KOPT-K1 (cell line): ENCODE results near the gene SLN.
"Not testable (repeated sequence)": the region's sequence is repeated elsewhere in the genome, so short reads cannot be mapped to it uniquely, and the experiment has no call there.

Experiments
- H3K27ac ChIP-seq: fragments of 200-600 bp; sonication (generic); 2 replicates; pipeline ENCODE4 v1.5.1; 2016; ENCODE audit warnings: antibody characterized with exemption, mild to moderate bottlenecking, low read depth, low read length; ENCODE audit not compliant: poor library complexity, severe bottlenecking
- H3K36me3 ChIP-seq: fragments of 200-600 bp; sonication (generic); 2 replicates; pipeline ENCODE4 v1.5.1; 2017; ENCODE audit warnings: antibody characterized with exemption, mild to moderate bottlenecking, low read length, moderate library complexity; ENCODE audit not compliant: insufficient read depth
- H3K9me3 ChIP-seq: fragments of 200-600 bp; sonication (generic); 2 replicates; pipeline ENCODE4 v1.5.1; 2017; ENCODE audit warnings: antibody characterized with exemption, low read length, mild to moderate bottlenecking; ENCODE audit not compliant: insufficient read depth, poor library complexity, severe bottlenecking

SLN gene

GRCh38 chr11:107711861-107712755 is at the start of gene SLN:
Gene SLN (minus strand): TSS chr11:107712056.
- no peaks in the 10 kb centered on the region for H3K9me3 ChIP-seq
- no peak within 1 kb of the TSS for H3K27ac ChIP-seq
- H3K36me3 ChIP-seq = no peaks in the 10 kb centered on the region

- not testable (repeated sequence) for H3K36me3 ChIP-seq, H3K27ac ChIP-seq, H3K9me3 ChIP-seq
Measured at GRCh38 chr11:107758719-107759355, 47.0 kb upstream of the SLN start.

GRCh38 chr11:107757661-107758060 is 45.8 kb upstream of the SLN start:
- H3K27ac ChIP-seq = no peak overlapping the region
- H3K36me3 ChIP-seq = no peaks in the 10 kb centered on the region
- peaks cover 7% of the 10 kb centered on the region for H3K9me3 ChIP-seq

- H3K36me3 ChIP-seq = no peaks in the 10 kb centered on the region
- no peak overlapping the region for H3K27ac ChIP-seq
- H3K9me3 ChIP-seq = peaks cover 7% of the 10 kb centered on the region
Measured at GRCh38 chr11:107756553-107756952, 44.7 kb upstream of the SLN start.

GRCh38 chr11:107752949-107753822 is 41.3 kb upstream of the SLN start:
- Histone ChIP-seq H3K36me3 (no peaks in the 10 kb centered on the region), H3K27ac (no peak overlapping the region), H3K9me3 (no peaks in the 10 kb centered on the region)

- Histone ChIP-seq H3K27ac (no peak overlapping the region), H3K9me3 (no peaks in the 10 kb centered on the region), H3K36me3 (no peaks in the 10 kb centered on the region)
Measured at GRCh38 chr11:107752508-107752907, 40.7 kb upstream of the SLN start.

GRCh38 chr11:107751082-107751481 is 39.2 kb upstream of the SLN start:
- Histone ChIP-seq H3K27ac (no peak overlapping the region), H3K9me3 (no peaks in the 10 kb centered on the region), H3K36me3 (no peaks in the 10 kb centered on the region)

- H3K36me3 ChIP-seq = no peaks in the 10 kb centered on the region
- H3K27ac ChIP-seq = no peak overlapping the region
- H3K9me3 ChIP-seq = no peaks in the 10 kb centered on the region
Measured at GRCh38 chr11:107750313-107750712, 38.5 kb upstream of the SLN start.

- Histone ChIP-seq H3K27ac (no peak overlapping the region), H3K9me3 (no peaks in the 10 kb centered on the region), H3K36me3 (no peaks in the 10 kb centered on the region)
Measured at GRCh38 chr11:107747622-107748021, 35.8 kb upstream of the SLN start.

GRCh38 chr11:107744736-107745135 is 32.9 kb upstream of the SLN start:
- H3K9me3 ChIP-seq = no peaks in the 10 kb centered on the region
- H3K36me3 ChIP-seq = no peaks in the 10 kb centered on the region
- no peak overlapping the region for H3K27ac ChIP-seq

- H3K9me3 ChIP-seq = no peaks in the 10 kb centered on the region
- H3K27ac ChIP-seq = no peak overlapping the region
Measured at GRCh38 chr11:107743191-107743590, 31.3 kb upstream of the SLN start.

GRCh38 chr11:107741044-107741823 is 29.4 kb upstream of the SLN start:
- H3K9me3 ChIP-seq = no peaks in the 10 kb centered on the region
- H3K36me3 ChIP-seq = no peaks in the 10 kb centered on the region
- no peak overlapping the region for H3K27ac ChIP-seq

More at GRCh38 chr11:107743191-107743590, 31.3 kb upstream of the SLN start:
- H3K36me3 ChIP-seq = no peaks in the 10 kb centered on the region

- H3K27ac ChIP-seq = no peak overlapping the region
- no peaks in the 10 kb centered on the region for H3K9me3 ChIP-seq
- no peaks in the 10 kb centered on the region for H3K36me3 ChIP-seq
Measured at GRCh38 chr11:107740271-107740670, 28.4 kb upstream of the SLN start.

- H3K9me3 ChIP-seq = no peaks in the 10 kb centered on the region
- no peak overlapping the region for H3K27ac ChIP-seq
- H3K36me3 ChIP-seq = no peaks in the 10 kb centered on the region
Measured at GRCh38 chr11:107736546-107736945, 24.7 kb upstream of the SLN start.
